Astrocyte (in vitro differentiated cells and primary cell): Measurements from ENCODE around the gene HEXIM2. TPM values are rescaled to one million over a fixed set of nuclear protein-coding genes. Genes with fewer than 3 reads are reported as not detected.
A peak's percentile ranks its signal among the peaks of the same experiment; 100 is the strongest.

ENCODE experiments used
- DNase-seq: peaks from one replicate; pipeline ENCODE4 v3.0.0-alpha.2; 2010; ENCODE audit warnings: low read depth
- FAIRE-seq: peaks from 2 replicates; lab custom pipeline; 2011; peaks lifted over from hg19 to GRCh38; lab: Jason Lieb, UNC
- H2AFZ ChIP-seq: 2 replicates; pipeline ENCODE4 v1.6.0; 2012; ENCODE audit warnings: low read depth, low read length, inconsistent platforms
- H3K27ac ChIP-seq: 2 replicates; pipeline ENCODE4 v1.5.1; 2011; ENCODE audit warnings: low read depth, low read length, inconsistent platforms
- H3K27me3 ChIP-seq: 2 replicates; pipeline ENCODE4 v1.6.0; 2011; ENCODE audit warnings: low read length, inconsistent platforms; ENCODE audit not compliant: insufficient read depth
- H3K36me3 ChIP-seq: 2 replicates; pipeline ENCODE4 v1.5.1; 2011; ENCODE audit warnings: low read length, inconsistent platforms; ENCODE audit not compliant: insufficient read depth
- H3K4me1 ChIP-seq: 2 replicates; pipeline ENCODE4 v1.5.1; 2011; ENCODE audit warnings: low read length, inconsistent platforms; ENCODE audit not compliant: insufficient read depth
- H3K4me2 ChIP-seq: 2 replicates; pipeline ENCODE4 v1.6.0; 2012; ENCODE audit warnings: low read length, inconsistent platforms
- H3K4me3 ChIP-seq: 2 replicates; pipeline ENCODE4 v1.5.1; 2011; ENCODE audit warnings: low read depth, mild to moderate bottlenecking, low read length, inconsistent platforms; ENCODE audit not compliant: insufficient read depth
- H3K79me2 ChIP-seq: 2 replicates; pipeline ENCODE4 v1.6.0; 2012; ENCODE audit warnings: mild to moderate bottlenecking, low read length, inconsistent platforms; ENCODE audit not compliant: insufficient read depth
- H3K9ac ChIP-seq: 2 replicates; pipeline ENCODE4 v1.6.0; 2012; ENCODE audit warnings: mild to moderate bottlenecking, low read length, inconsistent platforms
- H3K9me3 ChIP-seq: 2 replicates; pipeline ENCODE4 v1.5.1; 2012; ENCODE audit warnings: low read depth, mild to moderate bottlenecking, low read length, inconsistent platforms; ENCODE audit not compliant: insufficient read depth
- H4K20me1 ChIP-seq: 2 replicates; pipeline ENCODE4 v1.6.0; 2012; ENCODE audit warnings: low read length, inconsistent platforms; ENCODE audit not compliant: insufficient read depth
- H3K27ac Mint-ChIP-seq: one replicate; pipeline ENCODE4 v1.8.0; 2021; ENCODE audit warnings: mild to moderate bottlenecking, mixed read lengths; ENCODE audit not compliant: unreplicated experiment
- H3K27me3 Mint-ChIP-seq: one replicate; pipeline ENCODE4 v1.8.0; 2021; ENCODE audit warnings: low read depth, mixed read lengths; ENCODE audit not compliant: unreplicated experiment
- H3K36me3 Mint-ChIP-seq: one replicate; pipeline ENCODE4 v1.8.0; 2021; ENCODE audit warnings: low read depth, mixed read lengths; ENCODE audit not compliant: unreplicated experiment
- H3K4me1 Mint-ChIP-seq: one replicate; pipeline ENCODE4 v1.8.0; 2021; ENCODE audit warnings: low read depth, mixed read lengths; ENCODE audit not compliant: unreplicated experiment
- H3K4me3 Mint-ChIP-seq: one replicate; pipeline ENCODE4 v1.8.0; 2021; ENCODE audit warnings: mild to moderate bottlenecking, moderate library complexity, mixed read lengths; ENCODE audit not compliant: unreplicated experiment
- H3K9me3 Mint-ChIP-seq: one replicate; pipeline ENCODE4 v1.8.0; 2021; ENCODE audit warnings: mild to moderate bottlenecking, mixed read lengths; ENCODE audit not compliant: unreplicated experiment
- CTCF ChIP-seq: IDR thresholded peaks from 2 replicates; pipeline ENCODE4 v1.5.1; 2011; ENCODE audit warnings: low read depth, mild to moderate bottlenecking, inconsistent platforms, low read length, moderate library complexity; ENCODE audit not compliant: insufficient read depth
- EZH2 ChIP-seq: IDR thresholded peaks from 2 replicates; pipeline ENCODE4 v1.6.1; 2012; ENCODE audit warnings: mild to moderate bottlenecking, low read length, inconsistent platforms; ENCODE audit not compliant: insufficient read depth
- total RNA-seq: library from RNA; stranded (reverse); gene quantifications from 2 replicates; pipeline ENCODE4 v1.2.1, GENCODE V29; 2021

Gene HEXIM2
- total RNA-seq, 1 donor from 2014 or later, result 9.0 TPM

- Mint-ChIP-seq H3K36me3 (peaks cover 11% of the 10 kb centered on the region), H3K4me1 (peaks cover 8% of the 10 kb centered on the region), H3K9me3 (no peaks in the 10 kb centered on the region), H3K4me3 (no peak overlapping the region), H3K27ac (peak overlapping the region; percentile 34), H3K27me3 (no peaks in the 10 kb centered on the region)
- no peaks in the 10 kb centered on the region for H3K36me3 ChIP-seq
- no peak overlapping the region for H3K4me2 ChIP-seq
- peaks cover 9% of the 10 kb centered on the region for H3K4me1 ChIP-seq
- H3K27me3 ChIP-seq, result no peaks in the 10 kb centered on the region
- H3K9me3 ChIP-seq, result no peaks in the 10 kb centered on the region
- TF ChIP-seq EZH2 (no peak), CTCF (no peak)
- peaks cover 3% of the 10 kb centered on the region for H3K79me2 ChIP-seq
- no peak overlapping the region for H3K9ac ChIP-seq
- no peak overlapping the region for H3K4me3 ChIP-seq
- no peak for FAIRE-seq
- H2AFZ ChIP-seq, result no peak overlapping the region
- no peak for DNase-seq
- H3K27ac ChIP-seq, result no peak overlapping the region
- no peaks in the 10 kb centered on the region for H4K20me1 ChIP-seq
Observed at GRCh38 chr17:45117334-45117733, 44.3 kb upstream of the HEXIM2 start.

- H3K4me2 ChIP-seq, result no peak overlapping the region
- no peaks in the 10 kb centered on the region for H4K20me1 ChIP-seq
- H3K4me1 Mint-ChIP-seq, result peaks cover 8% of the 10 kb centered on the region
- no peaks in the 10 kb centered on the region for H3K9me3 ChIP-seq
- H3K79me2 ChIP-seq, result peaks cover 6% of the 10 kb centered on the region
- H3K27me3 ChIP-seq, result no peaks in the 10 kb centered on the region
- H3K4me3 Mint-ChIP-seq, result no peak overlapping the region
- no peak for TF ChIP-seq CTCF
- no peak for TF ChIP-seq EZH2
- H3K27ac Mint-ChIP-seq, result no peak overlapping the region
- H3K9ac ChIP-seq, result no peak overlapping the region
- H3K27ac ChIP-seq, result no peak overlapping the region
- H2AFZ ChIP-seq, result no peak overlapping the region
- peaks cover 15% of the 10 kb centered on the region for H3K4me1 ChIP-seq
- H3K9me3 Mint-ChIP-seq, result no peaks in the 10 kb centered on the region
- FAIRE-seq (no peak), DNase-seq (no peak)
- H3K36me3 ChIP-seq, result no peaks in the 10 kb centered on the region
- H3K27me3 Mint-ChIP-seq, result no peaks in the 10 kb centered on the region
- no peak overlapping the region for H3K4me3 ChIP-seq
- H3K36me3 Mint-ChIP-seq, result peaks cover 11% of the 10 kb centered on the region
Observed at GRCh38 chr17:45117848-45118646, 43.6 kb upstream of the HEXIM2 start.

GRCh38 chr17:45118691-45119090 lies 43.0 kb upstream of the HEXIM2 start:
- H3K4me1 Mint-ChIP-seq, result peaks cover 10% of the 10 kb centered on the region
- DNase-seq (no peak), FAIRE-seq (no peak)
- Histone ChIP-seq H3K9ac (no peak overlapping the region), H3K27ac (no peak overlapping the region), H4K20me1 (no peaks in the 10 kb centered on the region), H3K4me3 (no peak overlapping the region), H3K9me3 (no peaks in the 10 kb centered on the region), H2AFZ (no peak overlapping the region), H3K79me2 (peaks cover 12% of the 10 kb centered on the region), H3K4me1 (peaks cover 21% of the 10 kb centered on the region), H3K36me3 (no peaks in the 10 kb centered on the region), H3K27me3 (no peaks in the 10 kb centered on the region), H3K4me2 (no peak overlapping the region)
- H3K9me3 Mint-ChIP-seq, result no peaks in the 10 kb centered on the region
- TF ChIP-seq CTCF (no peak), EZH2 (no peak)
- H3K27me3 Mint-ChIP-seq, result no peaks in the 10 kb centered on the region
- H3K36me3 Mint-ChIP-seq, result peaks cover 11% of the 10 kb centered on the region
- H3K4me3 Mint-ChIP-seq, result no peak overlapping the region
- no peak overlapping the region for H3K27ac Mint-ChIP-seq
